NT2/D1 (cell line): ENCODE measurements around the gene TMEM40.

ENCODE experiments used
- SUZ12 ChIP-seq: IDR thresholded peaks from 2 replicates; pipeline ENCODE4 v1.6.1; 2011; ENCODE audit not compliant: insufficient read length, insufficient read depth; ENCODE audit errors: extremely low read depth
- YY1 ChIP-seq: IDR thresholded peaks from 2 replicates; pipeline ENCODE4 v1.6.1; 2011; ENCODE audit not compliant: insufficient read length, insufficient read depth
- ZNF274 ChIP-seq: IDR thresholded peaks from 2 replicates; pipeline ENCODE4 v1.6.1; 2011; ENCODE audit warnings: mild to moderate bottlenecking, low read depth, low read length

- TF ChIP-seq YY1 (no peak), SUZ12 (no peak), ZNF274 (no peak)
These were observed 24.1 kb downstream of the TMEM40 start for GRCh38 chr3:12734960-12735359.
